GM12873 (cell line): ENCODE results near the gene C8G.

Experiments used
- TF ChIP-seq, protein P1 (sequence below): IDR thresholded peaks from 2 replicates; pipeline ENCODE4 v1.5.1; 2012; ENCODE audit warnings: low read depth, mild to moderate bottlenecking, moderate library complexity, low read length, control low read depth; ENCODE audit not compliant: insufficient read depth; ENCODE audit errors: missing control alignments

The C8G gene

GRCh38 chr9:136927343-136928271 is 17.4 kb upstream of the C8G start:
- TF ChIP-seq, protein P1, sequence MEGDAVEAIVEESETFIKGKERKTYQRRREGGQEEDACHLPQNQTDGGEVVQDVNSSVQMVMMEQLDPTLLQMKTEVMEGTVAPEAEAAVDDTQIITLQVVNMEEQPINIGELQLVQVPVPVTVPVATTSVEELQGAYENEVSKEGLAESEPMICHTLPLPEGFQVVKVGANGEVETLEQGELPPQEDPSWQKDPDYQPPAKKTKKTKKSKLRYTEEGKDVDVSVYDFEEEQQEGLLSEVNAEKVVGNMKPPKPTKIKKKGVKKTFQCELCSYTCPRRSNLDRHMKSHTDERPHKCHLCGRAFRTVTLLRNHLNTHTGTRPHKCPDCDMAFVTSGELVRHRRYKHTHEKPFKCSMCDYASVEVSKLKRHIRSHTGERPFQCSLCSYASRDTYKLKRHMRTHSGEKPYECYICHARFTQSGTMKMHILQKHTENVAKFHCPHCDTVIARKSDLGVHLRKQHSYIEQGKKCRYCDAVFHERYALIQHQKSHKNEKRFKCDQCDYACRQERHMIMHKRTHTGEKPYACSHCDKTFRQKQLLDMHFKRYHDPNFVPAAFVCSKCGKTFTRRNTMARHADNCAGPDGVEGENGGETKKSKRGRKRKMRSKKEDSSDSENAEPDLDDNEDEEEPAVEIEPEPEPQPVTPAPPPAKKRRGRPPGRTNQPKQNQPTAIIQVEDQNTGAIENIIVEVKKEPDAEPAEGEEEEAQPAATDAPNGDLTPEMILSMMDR, result no peak

- TF ChIP-seq, protein P1, result peak; percentile 3
Observed at GRCh38 chr9:136928591-136928990, 16.5 kb upstream of the C8G start.

GRCh38 chr9:136930014-136930413 is 15.0 kb upstream of the C8G start:
- TF ChIP-seq, protein P1, result no peak

DNA sequence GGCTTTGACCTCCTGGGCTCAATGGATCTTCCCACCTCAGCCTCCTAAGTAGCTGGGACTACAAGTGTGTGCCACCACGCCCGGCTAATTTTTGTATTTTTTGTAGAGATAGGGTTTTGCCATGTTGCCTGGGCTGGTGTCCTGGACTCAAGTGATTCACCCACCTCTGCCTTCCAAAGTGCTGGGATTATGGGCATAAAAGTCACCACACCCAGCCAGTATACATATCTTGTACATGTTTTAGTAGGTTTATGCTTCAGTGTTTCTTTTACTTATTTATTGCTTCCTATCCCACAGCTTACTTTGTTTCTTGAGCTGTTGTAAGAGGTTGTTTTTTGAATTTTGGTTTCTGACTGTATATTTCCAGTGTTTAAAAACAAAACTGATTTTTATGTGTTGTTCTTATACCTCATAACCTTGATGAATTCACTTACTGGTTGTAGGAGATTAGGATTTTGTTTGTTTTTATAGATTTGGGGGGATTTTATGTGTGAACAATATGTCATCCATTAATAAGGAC is 13.4 kb upstream of the C8G start:
- TF ChIP-seq, protein P1, result no peak

DNA sequence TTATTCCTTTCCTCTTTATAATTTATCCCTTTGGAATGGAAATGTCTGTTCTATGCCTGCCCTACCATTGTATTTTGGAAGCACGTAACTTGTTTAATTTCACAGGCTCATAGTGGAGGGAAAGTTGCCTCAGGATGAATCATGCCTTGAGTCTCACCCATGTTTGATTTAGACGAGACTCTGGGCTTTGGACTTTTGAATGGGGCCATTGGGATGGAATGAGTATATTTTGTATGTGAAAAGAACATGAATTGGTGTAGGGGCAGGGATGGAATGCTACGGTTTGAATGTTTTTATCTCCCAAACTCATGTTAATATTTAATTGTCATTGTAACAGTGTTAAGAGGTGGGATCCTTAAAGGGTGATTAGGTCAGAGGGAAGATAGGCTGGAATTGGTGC is 10.8 kb upstream of the C8G start:
- TF ChIP-seq, protein P1, result no peak

DNA sequence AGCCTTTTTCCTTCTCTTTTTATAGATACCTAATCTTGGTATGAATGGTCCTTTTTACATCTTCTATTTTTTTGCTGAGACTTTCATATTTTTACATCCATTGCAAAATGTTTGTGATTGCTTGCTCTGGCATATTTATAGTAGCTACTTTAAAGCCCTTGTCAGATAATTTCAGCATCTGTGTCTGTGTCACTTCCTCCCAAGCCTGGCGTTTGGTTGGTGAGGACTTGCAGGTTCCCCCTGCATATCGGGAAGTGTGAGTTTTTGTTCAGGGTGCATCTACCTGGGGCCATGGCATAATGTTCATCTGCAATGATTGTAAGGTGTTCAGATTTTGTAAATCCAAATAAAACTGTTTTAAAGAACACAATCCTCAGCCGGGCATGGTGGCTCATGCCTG is 9.4 kb upstream of the C8G start:
- TF ChIP-seq, protein P1, result no peak

DNA sequence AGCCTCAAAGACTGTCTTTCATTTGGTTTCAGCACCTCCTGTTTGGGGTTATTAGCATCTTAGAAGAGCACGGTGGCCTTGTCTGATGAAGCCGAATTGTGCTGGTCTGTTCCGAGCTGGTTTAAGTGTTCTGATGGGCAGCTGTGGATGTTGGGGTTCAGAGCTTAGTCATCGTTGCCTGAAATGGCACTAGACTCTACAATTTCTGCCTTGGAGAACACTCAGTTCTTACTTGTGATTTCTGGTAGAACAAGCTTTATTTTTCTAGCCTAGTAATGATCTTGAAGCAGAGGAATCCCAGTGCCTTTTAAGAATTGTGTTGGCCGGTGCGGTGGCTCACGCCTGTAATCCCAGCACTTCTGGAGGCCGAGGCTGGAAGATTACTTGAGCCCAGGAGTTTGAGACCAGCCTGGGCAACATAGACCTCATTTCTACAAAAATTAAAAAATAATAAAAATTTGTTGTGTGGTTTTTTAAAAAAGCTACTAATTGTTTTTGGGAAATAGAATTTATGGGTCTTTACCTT is 8.3 kb upstream of the C8G start:
- TF ChIP-seq, protein P1, result no peak
